Body of pancreas (tissue), 4 donors: ENCODE results near the gene PPM1H. TPM values are rescaled to one million over a fixed set of nuclear protein-coding genes. Genes with fewer than 3 reads are reported as not detected.

Experiments used
- ATAC-seq: fragments of 150-250 bp; one replicate; pipeline ENCODE4 v1.9.1; 2016
- DNase-seq, 4 donors: peaks; one replicate each; pipeline ENCODE4 v3.0.0-alpha.2; 2019
- H3K27ac ChIP-seq, 4 donors: fragments of 200-600 bp; sonication (generic); 1 replicate in 3 of 4; 2 replicates in 1 of 4; pipeline versions ENCODE4 v1.5.1 to v1.6.1; 2016 to 2019; ENCODE audit warnings: mild to moderate bottlenecking in 1 of 4, mixed read lengths in 1 of 4, moderate library complexity in 1 of 4
- H3K27me3 ChIP-seq, 2 donors: fragments of 200-600 bp; sonication (generic); one replicate each; pipeline ENCODE4 v1.6.0; 2016; ENCODE audit warnings: mild to moderate bottlenecking in 1 of 2
- H3K36me3 ChIP-seq, 2 donors: fragments of 200-600 bp; sonication (generic); replicated peaks in 1 of 2; 2 replicates each; pipeline ENCODE4 v1.5.1; 2016; ENCODE audit warnings: low read depth in 2 of 2; ENCODE audit not compliant: insufficient read depth in 1 of 2
- H3K4me1 ChIP-seq: fragments of 200-600 bp; sonication (generic); one replicate; pipeline ENCODE4 v1.6.0; 2016
- H3K4me3 ChIP-seq, 2 donors: fragments of 200-600 bp; sonication (generic); 1 replicate in 1 of 2; 2 replicates in 1 of 2; pipeline ENCODE4 v1.5.1; 2016 to 2019
- H3K9me3 ChIP-seq, 3 donors: fragments of 200-600 bp; sonication (generic); 1 replicate in 2 of 3; 2 replicates in 1 of 3; pipeline ENCODE4 v1.5.1; 2016
- POLR2A ChIP-seq, 3 donors: fragments of 450-650 bp; IDR thresholded peaks; one replicate each; pipeline ENCODE4 v1.6.1; 2016; ENCODE audit warnings: antibody characterized with exemption in 3 of 3, mild to moderate bottlenecking in 2 of 3
- WGBS, 2 donors: methylation state at CpG; one replicate each; pipeline ENCODE4 v1.1.5; 2017; 5-methylcytosine and 5-hydroxymethylcytosine counted together
- intact Hi-C: fragments of 100-400 bp; cut with DNase I; formaldehyde crosslinking; loops from one replicate; pipeline ENCODE4 v1.15.1; 2023
- total RNA-seq, 2 donors: library from RNA; depleted of rRNA; stranded (reverse); fragments of >200 nt; gene quantifications; one replicate each; pipeline ENCODE4 v1.1.0, GENCODE V29; 2016
- TF ChIP-seq, protein P1 (sequence below), 7 experiments: fragments of 450-650 bp in 4 of 7; fragments of 200-600 bp in 3 of 7; sonication (generic) in 3 of 7; IDR thresholded peaks; one replicate each; pipeline ENCODE4 v1.5.1; 2016 to 2019; ENCODE audit warnings: antibody characterized with exemption in 7 of 7

PPM1H gene
- total RNA-seq, 2 donors from 2014 or later: 4.9 to 6.3 TPM

DNA sequence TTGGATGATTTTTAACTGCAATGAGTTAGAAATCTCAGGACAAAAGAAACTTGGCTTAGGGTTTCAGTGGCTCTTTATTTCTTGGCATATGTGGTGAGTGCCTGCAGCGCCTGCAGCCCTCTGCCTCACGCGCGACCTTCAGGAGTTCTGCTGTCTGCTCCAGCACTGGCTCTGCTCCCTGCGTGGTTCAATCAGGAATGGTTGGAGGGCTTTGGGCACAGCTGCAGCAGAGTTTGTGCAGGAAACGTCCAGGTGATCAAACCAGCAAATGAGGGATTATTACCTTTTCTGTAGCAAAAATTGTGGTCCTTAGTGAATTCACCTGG lies 19.8 kb downstream of the PPM1H start:
- peaks cover 10% of the 10 kb centered on the region for H3K4me1 ChIP-seq
- ATAC-seq: no peak
- H3K27ac ChIP-seq: no peak overlapping the region
- H3K9me3 ChIP-seq: no peaks in the 10 kb centered on the region
- no peaks in the 10 kb centered on the region for H3K36me3 ChIP-seq
- DNase-seq: no peak
- 49 to 66% methylated on average over 6 of the region's 6 CpGs for WGBS, 2 donors
- intact Hi-C loops: no loop called here
- H3K4me3 ChIP-seq: no peak overlapping the region
- TF ChIP-seq, protein P1, sequence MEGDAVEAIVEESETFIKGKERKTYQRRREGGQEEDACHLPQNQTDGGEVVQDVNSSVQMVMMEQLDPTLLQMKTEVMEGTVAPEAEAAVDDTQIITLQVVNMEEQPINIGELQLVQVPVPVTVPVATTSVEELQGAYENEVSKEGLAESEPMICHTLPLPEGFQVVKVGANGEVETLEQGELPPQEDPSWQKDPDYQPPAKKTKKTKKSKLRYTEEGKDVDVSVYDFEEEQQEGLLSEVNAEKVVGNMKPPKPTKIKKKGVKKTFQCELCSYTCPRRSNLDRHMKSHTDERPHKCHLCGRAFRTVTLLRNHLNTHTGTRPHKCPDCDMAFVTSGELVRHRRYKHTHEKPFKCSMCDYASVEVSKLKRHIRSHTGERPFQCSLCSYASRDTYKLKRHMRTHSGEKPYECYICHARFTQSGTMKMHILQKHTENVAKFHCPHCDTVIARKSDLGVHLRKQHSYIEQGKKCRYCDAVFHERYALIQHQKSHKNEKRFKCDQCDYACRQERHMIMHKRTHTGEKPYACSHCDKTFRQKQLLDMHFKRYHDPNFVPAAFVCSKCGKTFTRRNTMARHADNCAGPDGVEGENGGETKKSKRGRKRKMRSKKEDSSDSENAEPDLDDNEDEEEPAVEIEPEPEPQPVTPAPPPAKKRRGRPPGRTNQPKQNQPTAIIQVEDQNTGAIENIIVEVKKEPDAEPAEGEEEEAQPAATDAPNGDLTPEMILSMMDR (IDR thresholded peaks at IDR 0.05): no peak
- TF ChIP-seq POLR2A (IDR thresholded peaks at IDR 0.05): no peak
- no peaks in the 10 kb centered on the region for H3K27me3 ChIP-seq

DNA sequence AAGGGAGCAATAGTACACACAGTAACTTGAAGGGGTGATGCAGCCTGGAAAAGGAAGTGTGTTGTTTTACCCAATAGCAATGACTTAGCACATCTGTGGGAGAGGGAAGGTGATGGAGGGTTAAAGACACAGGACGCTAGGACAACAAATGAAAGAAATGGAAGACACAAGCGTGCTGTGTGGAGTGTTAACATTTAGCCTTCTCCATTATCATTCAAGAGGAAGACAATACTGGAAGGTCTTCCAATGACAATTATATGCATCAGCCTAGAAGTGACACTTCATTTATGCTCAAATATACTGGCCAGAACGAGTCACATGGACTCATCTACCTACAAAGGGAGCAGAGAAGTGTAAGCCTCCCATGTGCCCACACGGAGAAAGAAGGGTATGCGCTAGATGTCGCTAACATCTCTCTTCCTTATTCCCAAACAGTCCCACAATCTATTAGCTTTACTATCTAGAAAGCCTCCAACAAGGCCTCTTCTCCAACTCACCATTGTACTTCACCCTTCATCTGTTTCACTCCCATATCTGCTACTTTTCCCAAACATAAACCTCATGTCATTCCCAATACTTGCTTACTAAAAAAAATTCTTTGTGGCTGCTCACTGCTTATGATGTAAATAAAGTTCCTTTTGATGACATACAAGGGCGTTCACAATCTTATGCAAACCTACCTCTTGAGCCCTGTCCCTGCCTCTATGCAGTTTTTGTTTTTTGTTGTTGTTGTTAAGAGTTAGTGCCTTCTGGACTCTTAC lies 20.3 kb downstream of the PPM1H start:
- no peaks in the 10 kb centered on the region for H3K9me3 ChIP-seq
- peaks cover 5% of the 10 kb centered on the region for H3K4me1 ChIP-seq
- ATAC-seq: no peak
- 74 to 82% methylated on average over 7 of the region's 7 CpGs for WGBS, 2 donors
- no peaks in the 10 kb centered on the region for H3K27me3 ChIP-seq
- intact Hi-C loops: no loop called here
- no peaks in the 10 kb centered on the region for H3K36me3 ChIP-seq
- no peak overlapping the region for H3K27ac ChIP-seq
- H3K4me3 ChIP-seq: no peak overlapping the region
- TF ChIP-seq, protein P1 (IDR thresholded peaks at IDR 0.05): no peak
- no peak for TF ChIP-seq POLR2A (IDR thresholded peaks at IDR 0.05)
- no peak for DNase-seq

DNA sequence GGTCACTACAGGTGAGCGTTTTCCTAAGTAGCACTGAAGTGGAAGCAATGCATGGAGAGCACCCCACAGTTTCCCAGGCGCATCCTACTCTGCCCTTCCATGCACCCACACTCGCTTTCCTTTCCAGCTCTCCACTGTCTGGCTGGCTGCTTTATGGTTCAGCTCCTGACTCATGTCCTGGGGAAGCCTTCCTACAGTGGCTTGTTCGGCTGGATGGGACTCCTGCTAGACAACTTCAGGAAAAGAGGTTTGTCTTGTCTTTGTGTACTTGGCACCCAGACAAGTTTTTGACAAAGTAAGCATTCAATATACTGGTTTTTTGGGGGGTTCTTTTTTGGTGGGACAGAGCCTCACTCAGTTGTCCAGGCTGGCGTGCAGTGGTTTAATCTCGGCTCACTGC lies 21.6 kb downstream of the PPM1H start:
- TF ChIP-seq, protein P1 (IDR thresholded peaks at IDR 0.05): no peak
- no peak for TF ChIP-seq POLR2A (IDR thresholded peaks at IDR 0.05)
- no peak for ATAC-seq

DNA sequence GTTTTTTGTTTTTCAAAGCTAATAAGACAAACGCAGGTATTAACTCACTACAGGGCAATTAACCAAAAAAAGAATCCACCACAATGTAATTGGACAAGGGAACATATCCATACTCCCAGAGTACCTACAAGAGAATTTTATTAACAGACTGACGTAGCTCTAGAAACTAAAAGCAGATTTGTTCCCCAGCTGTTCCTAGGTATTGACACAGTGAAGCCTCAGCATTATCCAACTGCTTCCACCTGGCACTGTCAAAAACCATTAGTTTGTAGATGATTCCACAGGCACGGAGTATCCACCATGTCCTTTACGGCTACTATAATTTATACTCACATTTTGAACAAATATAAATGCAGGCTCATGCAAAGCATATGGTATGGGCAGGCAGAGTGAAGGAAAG lies 22.3 kb downstream of the PPM1H start:
- Histone ChIP-seq H3K27ac (no peak overlapping the region), H3K36me3 (no peaks in the 10 kb centered on the region), H3K4me1 (no peaks in the 10 kb centered on the region), H3K9me3 (no peaks in the 10 kb centered on the region), H3K27me3 (no peaks in the 10 kb centered on the region), H3K4me3 (no peak overlapping the region)
- intact Hi-C loops: no loop called here
- no peak for TF ChIP-seq POLR2A (IDR thresholded peaks at IDR 0.05)
- TF ChIP-seq, protein P1 (IDR thresholded peaks at IDR 0.05): no peak
- 62 to 77% methylated on average over 4 of the region's 4 CpGs for WGBS, 2 donors
- ATAC-seq (no peak), DNase-seq (no peak)

More for the DNA sequence above, 21.6 kb downstream of the PPM1H start:
- Histone ChIP-seq H3K27me3 (no peaks in the 10 kb centered on the region), H3K4me3 (no peak overlapping the region), H3K4me1 (no peaks in the 10 kb centered on the region), H3K36me3 (no peaks in the 10 kb centered on the region), H3K9me3 (no peaks in the 10 kb centered on the region), H3K27ac (no peak overlapping the region)
- DNase-seq: no peak
- intact Hi-C loops: no loop called here
- WGBS, 2 donors: 93 to 97% methylated on average over 6 of the region's 6 CpGs

DNA sequence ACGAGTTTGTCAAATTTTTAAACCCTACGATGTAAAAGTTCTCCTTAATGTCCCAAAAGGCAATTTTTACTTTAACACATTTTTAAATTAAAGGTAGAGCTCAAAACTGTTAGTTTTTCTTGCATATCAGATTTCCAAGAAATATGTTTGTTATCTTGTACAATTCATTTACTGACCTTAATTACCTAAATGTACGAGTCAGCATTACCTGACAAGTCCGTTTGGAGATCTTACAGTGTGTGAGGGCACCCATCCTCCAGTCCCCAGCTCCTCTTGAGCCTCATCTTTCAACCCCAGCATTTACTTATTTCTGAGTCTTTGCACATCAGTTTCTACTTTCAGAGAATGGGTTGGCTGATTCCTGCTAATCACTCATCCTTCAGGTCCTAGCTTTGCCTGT lies 23.7 kb downstream of the PPM1H start:
- no peaks in the 10 kb centered on the region for H3K4me1 ChIP-seq
- no peak overlapping the region for H3K27ac ChIP-seq
- H3K9me3 ChIP-seq: no peaks in the 10 kb centered on the region
- no peak overlapping the region for H3K4me3 ChIP-seq
- WGBS, 2 donors: 86 to 87% methylated on average over 4 of the region's 4 CpGs
- no peaks in the 10 kb centered on the region for H3K27me3 ChIP-seq
- TF ChIP-seq, protein P1 (IDR thresholded peaks at IDR 0.05): no peak
- TF ChIP-seq POLR2A (IDR thresholded peaks at IDR 0.05): no peak
- no peaks in the 10 kb centered on the region for H3K36me3 ChIP-seq
- no peak for DNase-seq
- no peak for ATAC-seq
- intact Hi-C loops: no loop called here
